NCI-H345 (cell line): ENCODE data around the gene EIF2AK2.

Source experiments
- DNase-seq: peaks from one replicate; lab custom pipeline; 2025; lab: John Stamatoyannopoulos, UW

EIF2AK2 gene

GRCh38 chr2:37100054-37100453 lies 56.7 kb downstream of the EIF2AK2 start:
- DNase-seq, result no peak

- DNase-seq, result no peak
Observed at GRCh38 chr2:37098416-37099118, 58.2 kb downstream of the EIF2AK2 start.

GRCh38 chr2:37096568-37096967 lies 60.2 kb downstream of the EIF2AK2 start:
- no peak for DNase-seq

GRCh38 chr2:37091873-37092272 lies 64.9 kb downstream of the EIF2AK2 start:
- DNase-seq, result no peak

- no peak for DNase-seq
Observed at GRCh38 chr2:37090019-37090477, 66.7 kb downstream of the EIF2AK2 start.

GRCh38 chr2:37085731-37086147 lies 71.0 kb downstream of the EIF2AK2 start:
- no peak for DNase-seq

- no peak for DNase-seq
Observed at GRCh38 chr2:37084797-37085196, 72.0 kb downstream of the EIF2AK2 start.

- peak; percentile 98 for DNase-seq
Observed at GRCh38 chr2:37083873-37084794, 72.6 kb downstream of the EIF2AK2 start, which contains the start of the genes GPATCH11 and HEATR5B. TSS of gene GPATCH11 (plus strand) at chr2:37084518. CDS start at chr2:37088382, 3,864 bp downstream. TSS of gene HEATR5B (minus strand) at chr2:37084372. CDS start at chr2:37083414, 958 bp downstream.

- no peak for DNase-seq
Observed at GRCh38 chr2:37080689-37081088, 76.1 kb downstream of the EIF2AK2 start.

GRCh38 chr2:37080266-37080665 lies 76.5 kb downstream of the EIF2AK2 start:
- no peak for DNase-seq

- DNase-seq, result no peak
Observed at GRCh38 chr2:37070931-37071330, 85.8 kb downstream of the EIF2AK2 start.

GRCh38 chr2:37068686-37069085 lies 88.1 kb downstream of the EIF2AK2 start:
- no peak for DNase-seq

- no peak for DNase-seq
Observed at GRCh38 chr2:37061776-37062175, 95.0 kb downstream of the EIF2AK2 start.

- DNase-seq, result no peak
Observed at GRCh38 chr2:37061013-37061711, 95.6 kb downstream of the EIF2AK2 start.

- no peak for DNase-seq
Observed at GRCh38 chr2:37060446-37060845, 96.3 kb downstream of the EIF2AK2 start.

GRCh38 chr2:37059841-37060240 lies 96.9 kb downstream of the EIF2AK2 start:
- DNase-seq, result no peak

GRCh38 chr2:37052600-37053332 lies 104.0 kb downstream of the EIF2AK2 start:
- DNase-seq, result no peak
